Activated CD8-positive, alpha-beta T cell treated with anti-CD3 and anti-CD28 coated beads, Interleukin-2, amount 10 ng/mL, durations not matched to agents 7 days and 5 days (primary cell): ENCODE results near the gene ABCA1. TPM values are rescaled to one million over a fixed set of nuclear protein-coding genes. Genes with fewer than 3 reads are reported as not detected.

Experiments used
- ATAC-seq: fragments of 150-1000 bp; cut with Tn5 transposase; one replicate; pipeline ENCODE4 v1.10.0; 2021; ENCODE audit warnings: moderate library complexity
- CTCF ChIA-PET: fragments of 350-600 bp; sonication (Branson Sonifier 250); formaldehyde crosslinking; loops from one replicate; lab custom pipeline; 2021; ENCODE audit warnings: antibody characterized with exemption; lab: Charles Lee
- POLR2A ChIA-PET: fragments of 350-600 bp; sonication (Branson Sonifier 250); formaldehyde crosslinking; loops from one replicate; lab custom pipeline; 2021; ENCODE audit warnings: antibody characterized with exemption; lab: Charles Lee
- DNase-seq: peaks from one replicate; pipeline ENCODE4 v3.0.0-alpha.2; 2020
- H3K27ac Mint-ChIP-seq: one replicate; pipeline ENCODE4 v1.8.0; 2021; ENCODE audit warnings: mild to moderate bottlenecking, mixed read lengths
- H3K27me3 Mint-ChIP-seq: one replicate; pipeline ENCODE4 v1.8.0; 2021; ENCODE audit warnings: low read depth, mixed read lengths
- H3K36me3 Mint-ChIP-seq: one replicate; pipeline ENCODE4 v1.8.0; 2021; ENCODE audit warnings: low read depth, mixed read lengths
- H3K4me1 Mint-ChIP-seq: one replicate; pipeline ENCODE4 v1.8.0; 2021; ENCODE audit warnings: low read depth, mixed read lengths
- H3K4me3 Mint-ChIP-seq: one replicate; pipeline ENCODE4 v1.8.0; 2021; ENCODE audit warnings: mild to moderate bottlenecking, mixed read lengths
- H3K9me3 Mint-ChIP-seq: one replicate; pipeline ENCODE4 v1.8.0; 2022; ENCODE audit warnings: mixed read lengths; ENCODE audit not compliant: insufficient read depth
- total RNA-seq, 2 experiments: library from RNA; stranded (reverse); gene quantifications; one replicate each; pipeline ENCODE4 v1.2.3, GENCODE V29; 2021

The ABCA1 gene
- total RNA-seq, 2 experiments from 2014 or later = 0.03 TPM; not detected in 1

- DNase-seq (no peak), ATAC-seq (no peak)
- H3K4me1 Mint-ChIP-seq = no peaks in the 10 kb centered on the region
- ChIA-PET POLR2A (no interaction called here), CTCF (no interaction called here)
- H3K9me3 Mint-ChIP-seq = no peaks in the 10 kb centered on the region
- no peak overlapping the region for H3K27ac Mint-ChIP-seq
- no peaks in the 10 kb centered on the region for H3K27me3 Mint-ChIP-seq
- H3K4me3 Mint-ChIP-seq = no peak overlapping the region
- H3K36me3 Mint-ChIP-seq = no peaks in the 10 kb centered on the region
Observed at GRCh38 chr9:104740621-104741020, 187.3 kb downstream of the ABCA1 start.

- H3K9me3 Mint-ChIP-seq = no peaks in the 10 kb centered on the region
- no peaks in the 10 kb centered on the region for H3K36me3 Mint-ChIP-seq
- no peak for DNase-seq
- H3K27me3 Mint-ChIP-seq = no peaks in the 10 kb centered on the region
- H3K4me1 Mint-ChIP-seq = no peaks in the 10 kb centered on the region
- ChIA-PET CTCF (no interaction called here), POLR2A (no interaction called here)
- no peak overlapping the region for H3K27ac Mint-ChIP-seq
- no peak for ATAC-seq
- no peak overlapping the region for H3K4me3 Mint-ChIP-seq
Observed at GRCh38 chr9:104738452-104738851, 189.5 kb downstream of the ABCA1 start.

Other genes starting within 250 kb of the ABCA1 start
- not detected for gene OR13D1, start 233.6 kb downstream of the ABCA1 start, total RNA-seq
- gene NIPSNAP3A, start 180.5 kb downstream of the ABCA1 start, total RNA-seq = 10 to 100 TPM; 24.1 to 24.6 TPM
- gene NIPSNAP3B, start 164.0 kb downstream of the ABCA1 start, total RNA-seq = under 1 TPM; 0.16 to 0.63 TPM